Dermis blood vessel endothelial cell (primary cell): ENCODE data around the gene CCDC195. TPM values are rescaled to one million over a fixed set of nuclear protein-coding genes. Genes with fewer than 3 reads are reported as not detected.
"Not testable (repeated sequence)": the region's sequence is repeated elsewhere in the genome, so short reads cannot be mapped to it uniquely, and the experiment has no call there.

Experiments used
- DNase-seq: peaks from one replicate; pipeline ENCODE4 v3.0.0; 2010
- total RNA-seq: library from RNA; depleted of rRNA; stranded (reverse); fragments of >200 nt; gene quantifications from 2 replicates; pipeline ENCODE4 v1.2.3, GENCODE V29; 2014

The CCDC195 gene
- total RNA-seq, 1 donor from 2014 or later = not detected

DNA sequence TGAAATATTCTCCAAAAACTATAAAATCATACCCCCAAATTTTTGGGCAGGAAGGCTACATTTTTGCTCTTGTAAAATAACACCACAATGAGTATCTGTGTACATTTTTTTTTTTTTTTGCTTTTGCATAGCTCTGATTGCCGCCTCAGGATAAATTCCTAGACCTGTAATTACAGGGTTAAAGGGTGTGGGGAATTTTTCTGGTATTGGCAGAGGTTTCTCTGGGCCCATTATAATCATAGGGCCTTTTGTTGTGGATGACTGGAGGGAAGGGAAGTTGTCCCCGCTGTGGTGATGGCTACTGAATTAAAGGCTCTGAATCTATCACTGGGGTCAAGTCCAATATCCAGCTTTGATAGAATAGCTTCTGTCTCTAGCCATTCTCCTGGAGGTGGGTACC, 26.6 kb downstream of the CCDC195 start:
- no peak for DNase-seq

- no peak for DNase-seq
These were observed 27.2 kb downstream of the CCDC195 start for GRCh38 chr2:224688997-224689396.

GRCh38 chr2:224687156-224687555, 29.0 kb downstream of the CCDC195 start:
- DNase-seq = no peak

DNA sequence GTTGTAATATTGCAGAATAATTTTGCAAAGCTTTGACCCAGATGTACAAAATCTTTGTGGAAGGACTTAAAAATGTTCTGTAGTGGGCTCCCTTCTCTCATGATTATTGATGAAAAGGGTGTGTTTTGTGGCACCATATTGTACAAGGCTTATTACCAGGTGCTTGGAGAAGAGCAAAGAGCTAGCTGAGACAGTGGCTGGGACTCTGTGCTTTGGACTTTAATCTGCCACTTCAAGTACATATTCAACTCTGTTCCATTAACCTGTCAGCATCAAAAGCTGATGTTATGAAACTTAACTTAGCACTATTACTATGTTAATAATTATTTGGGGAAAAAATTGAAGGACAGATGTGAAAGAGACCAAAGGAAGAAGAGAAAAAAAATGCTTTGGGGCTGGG, 31.0 kb downstream of the CCDC195 start:
- DNase-seq = no peak

GRCh38 chr2:224682134-224682533, 34.0 kb downstream of the CCDC195 start:
- DNase-seq = no peak

DNA sequence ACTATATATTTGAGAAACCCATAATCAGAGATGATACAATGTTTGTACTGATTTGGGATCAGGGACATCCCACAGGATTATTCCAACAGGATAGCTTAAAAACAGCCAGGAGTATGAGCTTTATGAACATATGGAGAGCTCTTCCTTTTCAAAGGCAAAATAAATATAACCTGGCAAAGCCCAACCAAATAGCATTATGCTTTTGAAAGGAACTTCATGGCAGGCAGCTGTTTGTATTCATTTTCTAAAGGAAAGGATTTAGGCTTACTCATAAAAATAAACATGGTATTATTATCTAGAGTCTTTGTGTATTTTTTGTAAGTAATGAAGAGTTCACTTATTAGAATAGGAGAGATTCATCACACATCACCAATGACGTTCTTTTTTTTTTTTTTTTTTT, 44.4 kb downstream of the CCDC195 start:
- DNase-seq = no peak

- no peak for DNase-seq
These were observed 46.0 kb downstream of the CCDC195 start for GRCh38 chr2:224670203-224670602.

GRCh38 chr2:224669449-224669848, 46.7 kb downstream of the CCDC195 start:
- no peak for DNase-seq

DNA sequence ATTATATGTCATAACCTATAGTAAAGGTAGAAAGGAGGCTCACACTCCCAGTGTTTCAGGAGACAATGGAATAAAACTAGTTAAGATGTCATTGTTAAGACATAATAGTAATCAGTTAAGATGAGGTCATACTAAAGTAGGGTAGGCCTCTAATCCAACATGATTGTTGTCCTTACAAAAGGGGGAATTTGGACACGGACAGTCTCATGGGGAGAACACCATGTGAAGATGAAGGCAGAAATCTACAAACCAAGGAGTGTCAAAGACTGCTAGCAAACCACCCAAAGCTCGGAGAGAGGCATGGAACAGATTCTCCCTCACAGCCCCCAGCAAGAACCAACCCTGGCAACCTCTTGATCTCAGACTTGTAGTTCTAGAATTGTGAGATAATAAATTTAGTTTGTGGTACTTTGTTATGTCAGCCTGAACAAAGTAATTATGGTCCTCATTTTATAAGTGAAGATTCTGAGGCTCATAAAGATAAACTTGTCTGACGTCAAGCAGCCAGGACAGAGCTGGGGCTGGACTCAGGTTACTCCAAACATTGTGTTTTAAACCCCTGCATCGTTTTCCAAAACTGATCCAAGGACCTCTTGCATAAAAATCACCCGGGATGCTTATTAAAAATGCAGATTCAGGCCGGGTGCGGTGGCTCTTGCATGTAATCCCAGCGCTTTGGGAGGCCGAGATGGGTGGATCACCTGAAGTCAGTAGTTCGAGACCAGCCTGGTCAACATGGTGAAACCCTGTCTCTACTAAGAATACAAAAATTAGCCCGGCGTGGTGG, 47.8 kb downstream of the CCDC195 start:
- DNase-seq = no peak

DNA sequence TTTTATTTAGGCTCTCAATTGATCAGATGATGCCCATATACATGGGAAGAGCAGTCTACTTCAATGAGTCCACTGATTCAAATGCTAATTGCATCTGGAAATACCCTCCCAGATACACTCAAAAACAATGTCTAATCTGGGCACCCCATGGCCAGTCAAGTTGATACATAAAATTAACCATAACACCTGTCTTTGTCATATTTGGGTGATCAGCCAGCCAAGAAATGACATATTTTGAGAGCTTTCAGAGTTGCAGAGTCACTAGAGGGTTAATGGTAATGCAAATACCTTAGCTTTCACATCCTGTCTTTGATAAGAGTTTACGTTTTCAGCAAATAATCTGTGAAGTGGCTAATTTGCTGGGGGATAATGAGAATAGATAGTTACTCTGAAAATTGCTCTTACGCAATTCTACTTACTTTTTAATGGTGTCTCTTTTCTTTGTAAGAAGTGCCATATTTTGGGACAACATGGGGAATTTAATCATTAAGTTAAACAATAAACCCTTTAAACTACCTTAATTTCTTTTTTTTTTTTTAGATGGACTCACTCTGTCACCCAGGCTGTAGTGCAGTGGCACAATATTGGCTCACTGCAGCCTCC, 49.1 kb downstream of the CCDC195 start:
- no peak for DNase-seq

GRCh38 chr2:224663322-224663721, 52.8 kb downstream of the CCDC195 start:
- not testable (repeated sequence) for DNase-seq

- not testable (repeated sequence) for DNase-seq
These were observed 54.5 kb downstream of the CCDC195 start for GRCh38 chr2:224661708-224662107.

GRCh38 chr2:224659714-224660113, 56.5 kb downstream of the CCDC195 start:
- no peak for DNase-seq

GRCh38 chr2:224658780-224659405, 57.3 kb downstream of the CCDC195 start:
- no peak for DNase-seq

DNA sequence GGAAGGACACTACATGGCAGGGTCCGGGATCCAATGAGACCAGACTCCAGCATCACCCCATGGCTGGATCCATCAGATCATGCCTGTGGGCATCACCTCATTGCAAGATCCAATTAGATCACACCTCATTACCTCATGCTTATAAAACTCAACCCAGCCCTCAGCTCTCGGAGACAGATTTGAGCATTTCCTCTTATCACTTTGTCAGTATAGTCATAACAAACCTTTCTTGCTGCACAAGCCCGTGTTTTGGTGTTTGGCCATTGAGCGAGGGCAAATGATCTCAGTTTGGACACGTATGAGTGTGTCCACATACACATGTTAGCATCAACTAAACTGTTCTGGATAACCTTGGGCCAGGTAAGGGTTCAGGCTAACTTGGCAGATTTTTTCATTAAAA, 58.8 kb downstream of the CCDC195 start:
- no peak for DNase-seq

GRCh38 chr2:224655006-224655537, 61.1 kb downstream of the CCDC195 start:
- DNase-seq = no peak

Other genes with a start within 250 kb of the CCDC195 start
- 69.4 and 114 TPM in 2 replicates for gene CUL3, start 131.0 kb downstream of the CCDC195 start, total RNA-seq